Stimulated activated CD4-positive, alpha-beta T cell treated with anti-CD3 and anti-CD28 coated beads, Interleukin-15, amount 100 ng/mL, for 1 hour (primary cell): ENCODE results near the gene ZNF726.
"Not testable (repeated sequence)": the region's sequence is repeated elsewhere in the genome, so short reads cannot be mapped to it uniquely, and the experiment has no call there.

Source experiments
- DNase-seq, 2 donors: peaks; one replicate each; pipeline ENCODE4 v3.0.0-alpha.2; 2020; ENCODE audit warnings: low read depth in 1 of 2, low spot score in 1 of 2

Gene ZNF726

DNA sequence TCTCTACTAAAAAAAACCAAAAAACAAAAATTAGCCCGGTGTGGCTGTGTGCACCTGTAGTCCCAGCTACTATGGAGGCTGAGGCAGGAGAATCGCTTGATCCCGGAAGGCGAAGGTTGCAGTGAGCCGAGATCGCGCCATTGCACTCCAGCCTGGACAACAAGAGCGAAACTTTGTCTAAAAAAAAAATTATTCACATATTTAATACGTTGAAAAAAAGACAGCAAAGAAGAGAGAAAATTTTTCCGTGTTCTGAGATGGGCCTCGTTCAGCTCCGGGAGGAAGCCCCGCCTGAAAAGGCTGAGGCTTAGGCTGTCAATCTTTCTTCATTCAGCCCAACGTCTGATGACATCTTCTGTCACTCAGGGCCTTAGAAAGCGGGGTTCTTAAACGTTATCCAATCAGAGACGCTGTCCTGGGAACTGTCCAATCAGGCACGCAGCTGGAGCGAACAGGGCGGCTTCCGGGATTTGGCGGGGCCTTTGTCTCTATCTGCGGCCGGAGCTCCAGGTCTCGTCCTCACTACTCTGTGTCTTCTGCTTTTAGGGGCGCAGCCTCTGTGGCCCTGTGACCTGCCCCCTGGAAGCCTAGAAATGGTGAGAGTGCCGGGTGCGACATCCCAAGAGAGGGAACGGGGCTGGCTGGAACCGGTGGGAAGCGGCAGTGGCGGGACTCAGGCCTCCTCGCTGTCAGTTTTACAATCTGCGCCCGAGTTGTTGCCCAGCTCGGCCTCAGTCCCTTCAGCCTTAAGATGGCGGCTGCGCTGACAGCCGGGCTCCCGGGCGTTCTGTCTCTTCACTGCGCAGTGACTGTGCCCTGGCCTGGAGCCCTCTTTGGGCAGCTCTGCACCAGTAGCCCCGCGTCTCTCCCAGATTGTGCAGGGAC is at the start of gene ZNF726:
ZNF726 (plus strand) TSS at position 485 of the 885 bp plus-strand sequence; CDS start at position 594, 109 bp downstream.
- peak; percentile 61 to 65 for DNase-seq

DNA sequence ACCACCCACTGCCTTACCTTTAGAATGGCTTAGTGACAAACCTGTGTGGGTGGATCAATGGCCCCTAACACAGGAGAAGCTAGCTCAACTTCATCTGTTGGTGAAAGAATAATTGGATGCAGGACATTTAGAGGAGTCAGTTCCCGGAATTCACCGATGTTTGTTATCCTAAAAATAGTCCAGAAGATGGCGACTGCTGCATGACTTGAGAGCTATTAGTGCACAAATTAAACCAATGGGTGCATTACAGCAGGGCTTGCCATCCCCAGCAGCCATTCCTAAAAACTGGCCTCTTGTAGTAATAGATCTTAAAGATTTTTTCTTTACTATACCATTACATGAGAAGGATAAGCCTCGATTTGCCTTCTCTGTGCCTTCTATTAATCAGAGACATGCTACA is 46.8 kb upstream of the ZNF726 start:
- no peak for DNase-seq

DNA sequence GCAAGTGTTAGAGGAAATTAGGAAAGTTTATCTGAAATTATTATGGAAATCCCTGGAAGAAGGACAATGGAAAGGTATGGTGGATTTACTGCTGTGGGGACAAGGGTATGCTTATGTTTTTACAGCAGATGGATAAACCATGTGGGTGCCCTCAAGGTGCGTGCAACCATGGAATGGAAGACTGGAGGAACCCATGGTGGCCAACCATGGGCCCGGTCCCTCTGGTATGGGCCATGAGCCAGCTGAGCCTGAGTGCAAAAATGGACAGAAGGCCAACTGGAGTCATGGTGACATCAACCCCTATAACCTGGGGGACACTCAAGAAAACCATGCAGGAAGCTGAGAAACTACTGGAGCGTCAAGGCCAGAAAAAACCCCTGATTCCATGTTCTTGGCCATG is 46.1 kb upstream of the ZNF726 start:
- DNase-seq = no peak

DNA sequence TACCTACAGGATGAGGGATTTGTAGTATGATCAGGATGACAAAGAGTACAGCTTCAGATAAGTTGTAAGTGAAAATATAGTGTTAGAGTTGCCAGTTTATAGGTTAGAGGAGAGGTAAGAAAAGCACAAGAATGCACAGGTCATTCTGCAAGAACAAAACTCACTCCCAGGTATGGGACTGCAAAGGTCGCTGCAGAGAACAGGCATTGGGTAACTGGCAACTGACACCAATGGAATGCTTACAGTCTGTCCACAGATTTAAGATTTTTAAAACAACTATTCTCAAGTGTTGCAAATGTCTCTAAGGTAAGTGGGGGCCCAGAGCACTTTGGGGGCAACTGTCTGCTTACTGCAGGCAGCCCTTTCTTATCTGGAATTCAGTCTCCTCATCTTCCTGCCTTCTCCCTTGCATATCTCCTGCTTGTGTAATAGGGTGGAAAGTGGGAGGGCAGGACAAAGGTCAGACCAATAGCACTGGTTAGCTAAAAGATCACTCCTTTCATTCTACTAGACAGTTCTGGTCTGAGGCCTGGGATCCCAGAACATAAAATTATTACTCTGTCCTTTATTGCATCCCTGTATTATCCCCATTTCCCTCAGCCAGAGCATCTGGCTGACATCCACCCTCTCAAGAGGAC is 42.3 kb upstream of the ZNF726 start:
- DNase-seq = no peak

DNA sequence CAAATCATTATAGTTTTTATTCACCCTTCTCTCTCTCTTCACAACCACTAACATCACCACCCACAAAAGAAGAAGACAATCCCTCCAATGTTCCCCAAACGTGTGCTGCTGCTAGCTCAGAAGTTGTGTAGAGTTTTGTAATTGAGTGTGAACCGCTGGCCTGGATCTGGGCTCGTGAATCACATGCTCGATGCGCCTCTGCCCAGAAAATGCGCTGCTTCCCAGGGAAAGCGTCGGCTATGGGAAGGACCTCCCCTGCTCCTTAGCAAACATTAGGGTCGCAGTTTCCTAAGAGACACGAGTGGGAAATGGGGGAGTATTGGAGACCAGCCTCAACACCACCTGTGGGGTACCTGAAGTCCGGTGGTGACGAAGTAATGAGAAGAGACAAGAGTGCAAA is 38.4 kb upstream of the ZNF726 start:
- DNase-seq = no peak

DNA sequence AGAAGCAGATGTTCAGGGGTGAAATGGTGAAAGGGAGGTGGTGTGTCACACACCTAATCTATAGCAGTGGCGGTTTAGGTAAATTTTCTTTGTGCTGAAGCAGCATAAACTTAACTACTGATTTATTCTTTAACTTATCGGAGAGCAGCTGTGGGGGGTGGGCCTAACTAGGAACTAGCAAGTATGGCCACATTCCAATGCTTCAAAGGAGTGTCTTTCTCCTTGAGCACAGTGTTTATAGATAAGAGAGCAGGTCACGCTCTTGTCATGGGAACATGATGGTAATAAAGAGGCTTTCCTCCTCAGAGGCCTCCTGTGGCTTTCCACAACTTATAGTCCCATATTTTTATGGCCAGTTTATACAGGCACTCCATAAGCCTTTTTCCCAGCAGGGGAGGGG is 37.9 kb upstream of the ZNF726 start:
- not testable (repeated sequence) for DNase-seq

DNA sequence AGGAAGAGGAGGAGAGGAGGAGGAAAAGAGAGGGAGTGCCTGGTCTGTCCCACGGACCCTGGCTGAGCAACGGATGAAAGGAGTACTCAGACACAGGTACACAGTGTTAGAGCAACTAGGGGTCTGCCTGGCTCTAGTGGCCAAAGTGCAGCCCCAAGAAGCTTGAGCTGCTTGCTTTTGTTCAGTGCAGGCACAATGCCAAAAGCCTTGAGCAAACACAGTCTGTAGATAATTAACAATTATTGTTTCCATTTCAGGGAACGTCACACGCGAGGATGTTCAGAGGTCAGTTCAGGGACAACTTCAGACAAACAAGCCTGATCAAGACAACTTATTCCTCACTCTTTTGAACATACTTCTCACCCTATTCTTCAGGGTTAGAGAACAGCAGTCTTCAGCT is 32.2 kb upstream of the ZNF726 start:
- no peak for DNase-seq

DNA sequence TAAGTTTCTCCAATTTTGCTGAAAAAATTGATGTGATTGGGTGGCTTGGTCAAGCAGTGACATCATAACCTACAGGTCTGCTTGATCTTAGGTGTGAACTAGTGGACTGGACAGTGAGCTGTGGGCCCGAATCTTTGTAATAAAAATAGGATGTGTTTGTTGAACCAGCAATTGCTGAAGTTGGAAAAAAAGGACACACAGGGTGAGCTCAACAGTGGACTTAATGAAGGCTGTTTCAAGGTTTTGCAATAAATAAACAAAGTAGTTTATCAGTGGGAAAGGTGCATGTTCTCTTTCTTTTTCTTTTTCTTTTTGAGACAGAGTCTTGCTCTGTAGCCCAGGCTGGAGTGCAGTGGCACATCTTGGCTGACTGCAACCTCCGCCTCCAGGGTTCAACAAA is 30.3 kb upstream of the ZNF726 start:
- no peak for DNase-seq

DNA sequence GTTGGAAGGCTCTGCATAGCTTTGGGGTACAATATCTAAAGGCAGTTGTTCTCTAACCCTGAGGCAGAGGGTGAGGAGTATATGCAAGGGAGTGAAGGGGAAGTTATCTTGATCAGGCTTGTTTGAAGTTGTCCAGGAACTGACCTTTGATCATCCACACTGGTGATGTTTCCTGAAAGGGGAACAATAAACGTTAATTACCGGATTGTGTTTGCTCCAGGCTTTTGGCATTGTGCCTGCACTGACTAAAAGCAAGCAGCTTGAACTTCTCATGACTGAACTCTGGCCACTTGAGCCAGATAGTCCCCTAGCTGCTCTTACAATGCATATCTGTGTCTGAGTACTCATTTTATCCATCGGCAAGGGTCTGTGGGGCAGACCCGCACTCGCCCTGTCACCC is 27.0 kb upstream of the ZNF726 start:
- no peak for DNase-seq

DNA sequence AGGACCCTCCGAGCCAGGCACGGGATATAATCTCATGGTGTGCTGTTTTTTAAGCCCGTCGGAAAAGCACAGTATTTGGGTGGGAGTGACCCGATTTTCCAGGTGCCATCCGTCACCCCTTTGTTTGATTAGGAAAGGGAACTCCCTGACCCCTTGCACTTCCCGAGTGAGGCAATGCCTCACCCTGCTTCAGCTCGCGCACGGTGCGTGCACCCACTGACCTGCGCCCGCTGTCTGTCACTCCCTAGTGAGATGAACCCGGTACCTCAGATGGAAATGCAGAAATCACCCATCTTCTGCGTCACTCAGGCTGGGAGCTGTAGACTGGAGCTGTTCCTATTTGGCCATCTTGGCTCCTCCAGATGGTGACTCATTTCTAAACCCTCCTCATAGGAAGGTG is 18.6 kb upstream of the ZNF726 start:
- DNase-seq = not testable (repeated sequence)

DNA sequence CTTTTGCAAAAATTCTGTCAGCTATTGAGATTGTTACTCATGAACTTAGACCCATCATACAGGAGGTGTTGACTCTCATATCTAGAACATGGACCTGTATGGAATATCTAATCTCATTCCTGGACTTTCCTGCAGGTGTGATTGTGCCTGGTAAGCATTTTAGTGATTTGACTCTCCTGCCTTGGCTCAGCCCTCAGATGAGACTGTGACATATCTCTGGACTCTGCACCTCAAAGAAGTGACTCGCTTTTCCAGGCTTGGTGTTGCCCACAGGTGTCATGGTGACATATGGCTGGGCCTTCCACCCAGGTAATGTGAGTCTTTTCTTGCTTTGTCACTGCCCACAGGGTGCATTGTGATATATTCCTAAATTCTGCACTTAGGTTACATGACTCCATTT is 17.8 kb upstream of the ZNF726 start:
- no peak for DNase-seq

DNA sequence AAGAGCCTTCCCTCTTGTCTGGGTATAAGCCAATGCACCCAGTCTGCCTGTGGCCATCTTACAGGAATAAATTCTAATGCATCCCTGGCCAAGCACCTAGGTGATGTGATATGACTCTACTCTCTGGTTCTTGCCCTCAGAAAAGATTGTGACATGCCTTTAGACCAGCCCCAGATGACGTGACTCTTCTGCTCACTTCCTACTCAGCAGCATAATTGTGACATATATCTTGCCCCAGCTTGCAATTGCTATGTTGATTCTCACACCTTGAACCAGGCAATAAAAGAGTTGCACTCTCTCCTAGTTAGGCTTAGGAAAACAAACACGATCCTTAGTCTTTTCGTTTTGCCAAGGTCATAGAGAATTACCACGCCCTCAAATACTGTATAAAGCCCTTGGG is 13.3 kb upstream of the ZNF726 start:
- DNase-seq = no peak

DNA sequence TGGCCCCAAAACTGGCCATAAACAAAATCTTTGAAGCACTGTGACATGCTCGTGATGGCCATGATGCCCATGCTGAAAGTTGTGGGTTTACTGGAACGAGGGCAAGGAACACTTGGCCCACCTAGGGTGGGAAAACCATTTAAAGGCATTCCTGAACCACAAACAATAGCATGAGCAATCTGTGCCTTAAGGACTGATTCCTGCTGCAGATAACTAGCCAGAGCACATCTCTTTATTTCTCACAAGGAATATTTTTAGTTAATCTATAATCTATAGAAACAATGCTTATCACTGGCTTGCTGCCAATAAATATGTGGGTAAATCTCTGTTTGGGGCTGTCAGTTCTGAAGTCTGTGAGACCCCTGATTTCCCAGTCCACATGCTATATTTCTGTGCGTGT is 10.3 kb upstream of the ZNF726 start:
- no peak for DNase-seq

DNA sequence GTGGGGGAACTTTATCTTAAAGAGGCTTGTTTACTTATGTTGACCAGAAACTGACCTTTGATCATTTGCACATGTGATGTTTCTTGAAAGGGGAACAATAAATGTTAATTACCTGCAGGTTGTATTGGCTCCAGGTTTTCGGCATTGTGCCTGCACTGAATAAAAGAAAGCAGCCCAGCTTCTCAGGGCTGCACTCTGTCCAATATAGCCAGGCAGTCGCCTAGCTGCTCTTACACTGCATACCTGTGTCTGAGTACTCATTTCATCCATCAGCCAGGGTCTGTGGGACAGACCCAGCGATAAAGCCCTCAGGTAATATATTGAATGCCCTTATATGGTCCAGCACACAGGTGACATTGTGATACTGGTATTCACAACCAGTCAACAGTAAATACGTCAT is 8.9 kb upstream of the ZNF726 start:
- no peak for DNase-seq

DNA sequence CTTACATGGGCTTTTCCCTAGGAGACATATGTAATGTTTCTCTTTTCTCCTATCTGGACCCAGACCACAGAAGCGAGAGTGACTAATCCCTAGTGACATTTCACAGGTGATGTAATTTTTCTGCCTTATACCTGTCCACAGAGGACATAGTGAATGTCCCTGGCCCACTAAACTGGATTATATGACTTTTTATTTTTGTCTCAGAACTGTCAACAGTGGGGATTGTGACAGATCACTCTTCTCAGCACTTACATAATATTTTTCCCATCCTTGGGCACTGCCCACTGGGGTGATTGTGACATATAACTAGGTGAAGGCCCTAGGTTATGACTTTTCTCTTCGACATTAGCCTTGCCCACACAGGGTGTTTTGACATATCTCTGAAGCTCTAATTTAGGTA is 7.9 kb upstream of the ZNF726 start:
- DNase-seq = no peak

DNA sequence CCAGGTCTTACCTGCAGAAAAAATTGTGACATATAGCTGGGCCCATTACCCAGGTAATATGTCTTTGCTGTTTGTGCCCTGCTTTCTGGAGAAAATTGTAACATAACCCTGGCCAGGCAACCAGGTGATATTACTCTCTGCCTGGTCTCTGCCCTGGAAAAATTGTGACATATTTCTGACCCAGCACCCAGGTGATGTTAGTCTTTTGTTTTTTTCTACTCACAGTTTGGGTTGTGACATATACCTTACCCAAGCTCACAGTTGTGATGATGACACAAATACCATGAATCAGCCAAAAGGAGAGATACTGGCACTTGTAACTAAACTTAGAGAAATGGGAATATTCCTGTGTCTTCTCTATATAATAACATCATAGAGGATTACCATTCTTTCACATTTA is 6.5 kb upstream of the ZNF726 start:
- no peak for DNase-seq

DNA sequence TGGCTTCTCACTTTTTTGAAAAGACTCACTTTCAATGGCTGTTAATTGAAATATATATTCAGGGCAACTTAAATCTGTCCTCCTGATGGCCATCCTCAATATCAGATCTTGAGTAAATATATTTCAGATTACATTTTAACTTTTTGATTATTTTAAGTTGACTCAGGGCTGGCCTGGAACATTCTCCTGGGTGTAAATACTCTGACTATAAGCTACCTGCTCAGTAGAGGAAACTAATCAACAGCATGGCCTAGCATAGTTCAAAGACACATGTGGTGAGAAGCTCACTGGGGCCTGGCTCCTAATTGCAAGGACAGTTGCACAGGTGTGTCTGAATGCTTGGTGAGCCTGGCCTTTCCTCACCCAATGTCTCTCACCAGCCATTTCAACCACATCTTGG is 5.5 kb upstream of the ZNF726 start:
- DNase-seq = no peak

DNA sequence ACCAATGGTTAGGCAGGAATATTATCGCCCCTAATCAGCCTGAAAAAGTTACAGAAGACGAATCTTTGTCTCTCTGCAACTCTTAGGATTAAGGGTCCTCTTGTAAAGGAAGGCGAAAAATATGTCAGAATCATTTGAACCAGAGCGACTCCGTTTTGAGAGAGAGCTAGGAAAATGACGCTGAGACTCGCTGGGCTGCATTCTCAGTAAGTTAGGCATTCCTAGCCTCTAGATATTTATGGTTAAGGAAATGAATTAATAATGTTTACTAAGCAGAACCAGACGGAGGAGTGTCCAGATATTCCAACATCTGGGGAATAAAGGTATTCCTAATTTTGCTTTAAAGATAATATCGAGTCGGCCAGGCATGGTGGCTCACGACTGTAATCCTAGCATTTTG is 755 bp upstream of the ZNF726 start:
- no peak for DNase-seq

DNA sequence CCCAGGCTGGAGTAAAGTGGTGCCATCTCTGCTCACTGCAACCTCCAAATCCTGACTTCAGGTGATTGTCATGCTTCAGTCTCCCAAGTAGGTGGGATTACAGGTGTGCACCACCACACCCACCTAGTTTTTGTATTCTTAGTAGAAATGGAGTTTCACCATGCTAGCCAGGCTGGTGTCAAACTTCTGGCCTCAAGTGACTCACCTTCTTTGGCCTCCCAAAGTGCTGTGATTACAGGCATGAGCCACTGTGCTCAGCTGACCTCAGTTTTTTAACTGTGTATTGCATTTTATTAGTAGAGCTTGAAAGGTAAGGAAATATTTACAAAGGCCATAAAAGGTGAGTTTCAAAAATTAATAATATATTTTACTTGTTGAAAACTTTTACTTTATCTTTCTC is 2.3 kb downstream of the ZNF726 start:
- DNase-seq = no peak

DNA sequence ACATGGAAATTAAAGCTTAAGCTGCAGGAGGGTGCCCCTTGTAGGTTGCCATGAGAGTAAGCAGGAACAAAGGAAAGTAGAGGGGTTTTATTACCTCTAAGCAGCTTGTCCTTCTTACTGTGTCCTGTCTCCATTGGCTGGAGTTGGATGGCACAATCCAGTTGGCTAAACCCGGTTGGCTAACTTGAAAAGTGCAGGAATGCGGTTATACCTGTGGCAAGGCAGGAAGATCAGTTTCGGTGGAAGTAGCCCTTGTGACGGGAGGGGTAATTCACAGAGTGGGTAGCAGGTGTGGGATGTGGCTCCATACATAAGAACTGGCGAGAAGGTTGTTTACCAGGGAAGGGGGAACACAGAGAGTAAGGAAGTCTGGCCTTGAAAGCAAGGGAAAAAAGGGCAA is 3.2 kb downstream of the ZNF726 start:
- no peak for DNase-seq

DNA sequence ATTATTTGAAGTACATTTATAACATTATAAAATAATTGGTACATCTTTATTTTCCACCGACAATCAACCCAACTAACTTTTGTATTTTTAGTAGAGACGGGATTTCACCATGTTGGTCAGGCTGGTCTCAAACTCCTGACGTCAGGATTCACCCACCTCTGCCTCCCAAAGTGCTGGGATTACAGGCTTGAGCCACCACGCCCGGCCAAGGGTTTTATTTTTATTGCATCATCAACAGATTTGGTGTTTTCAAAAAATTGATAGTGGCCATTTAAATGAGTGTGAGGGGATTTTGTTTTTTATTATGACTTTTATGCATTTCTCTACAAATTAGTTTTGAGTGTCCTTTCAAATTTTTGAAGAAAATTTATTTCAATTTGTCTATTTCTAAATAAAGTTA is 10.6 kb downstream of the ZNF726 start:
- DNase-seq = no peak

DNA sequence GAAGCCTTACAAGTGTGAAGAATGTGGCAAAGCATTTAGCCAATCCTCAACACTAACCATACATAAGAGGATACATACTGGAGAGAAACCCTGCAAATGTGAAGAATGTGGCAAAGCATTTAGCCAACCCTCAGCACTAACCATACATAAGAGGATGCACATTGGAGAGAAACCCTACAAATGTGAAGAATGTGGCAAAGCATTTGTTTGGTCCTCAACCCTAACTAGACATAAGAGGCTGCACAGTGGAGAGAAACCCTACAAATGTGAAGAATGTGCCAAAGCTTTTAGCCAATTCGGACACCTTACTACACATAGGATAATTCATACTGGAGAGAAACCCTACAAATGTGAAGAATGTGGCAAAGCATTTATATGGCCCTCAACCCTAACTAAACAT is 18.2 kb downstream of the ZNF726 start:
- DNase-seq = no peak

DNA sequence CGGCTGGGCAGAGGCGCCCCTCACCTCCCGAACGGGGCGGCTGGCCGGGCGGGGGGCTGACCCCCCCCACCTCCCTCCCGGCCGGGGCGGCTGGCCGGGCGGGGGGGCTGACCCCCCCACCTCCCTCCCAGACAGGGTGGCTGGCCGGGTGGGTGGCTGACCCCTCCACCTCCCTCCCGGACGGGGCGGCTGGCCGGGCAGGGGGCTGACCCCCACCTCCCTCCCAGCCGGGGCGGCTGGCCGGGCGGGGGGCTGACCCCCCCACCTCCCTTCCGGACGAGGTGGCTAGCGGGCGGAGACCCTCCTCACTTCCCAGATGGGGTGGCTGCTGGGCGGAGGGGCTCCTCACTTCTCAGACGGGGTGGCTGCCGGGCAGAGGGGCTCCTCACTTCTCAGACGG is 22.3 kb downstream of the ZNF726 start:
- not testable (repeated sequence) for DNase-seq
